ENCODE results near the gene FAM200C.
A peak's percentile ranks its signal among the peaks of the same experiment; 100 is the strongest.

The FAM200C gene

DNA sequence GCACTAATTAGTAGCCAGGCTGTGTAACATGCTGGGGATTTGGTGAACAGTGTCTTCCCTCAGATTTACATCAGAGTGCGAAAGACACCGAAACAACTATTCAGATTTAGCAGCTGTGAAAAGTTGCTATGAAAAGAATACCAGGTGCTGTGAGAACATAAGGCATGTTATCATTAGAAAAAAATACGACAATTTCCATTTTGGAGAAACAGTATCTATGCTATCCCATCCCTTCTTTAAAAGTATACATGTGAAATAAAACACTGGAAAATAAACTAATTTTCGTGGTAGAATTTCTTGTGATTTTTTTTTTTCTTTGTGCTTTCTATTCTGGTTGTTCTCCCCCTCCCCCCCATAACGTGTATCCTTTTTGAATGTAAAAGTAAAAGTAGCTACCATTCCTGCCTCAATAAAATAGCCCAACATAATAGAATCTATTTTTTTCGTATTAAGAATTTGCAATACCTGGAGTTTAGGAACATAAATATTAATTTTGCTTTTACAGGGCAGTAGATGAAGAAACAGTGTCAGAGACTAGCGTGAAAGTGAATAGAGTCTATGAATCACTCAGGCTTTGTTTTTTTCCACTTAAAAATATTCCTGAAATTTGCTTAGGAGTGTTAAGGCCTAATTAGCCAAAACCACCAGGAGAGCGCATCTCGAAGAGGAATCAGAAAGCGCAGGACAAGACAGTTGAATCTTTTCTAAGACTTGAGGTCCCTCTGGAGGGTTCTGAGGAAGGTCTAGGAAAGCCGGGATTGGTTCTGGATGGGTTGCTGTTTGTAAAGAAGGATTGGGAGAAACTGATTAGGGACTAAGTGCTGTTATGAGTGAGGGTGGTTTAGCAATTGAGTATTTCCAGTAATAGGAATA, 19.8 kb upstream of the FAM200C start:
- DNase-seq = no peak

DNA sequence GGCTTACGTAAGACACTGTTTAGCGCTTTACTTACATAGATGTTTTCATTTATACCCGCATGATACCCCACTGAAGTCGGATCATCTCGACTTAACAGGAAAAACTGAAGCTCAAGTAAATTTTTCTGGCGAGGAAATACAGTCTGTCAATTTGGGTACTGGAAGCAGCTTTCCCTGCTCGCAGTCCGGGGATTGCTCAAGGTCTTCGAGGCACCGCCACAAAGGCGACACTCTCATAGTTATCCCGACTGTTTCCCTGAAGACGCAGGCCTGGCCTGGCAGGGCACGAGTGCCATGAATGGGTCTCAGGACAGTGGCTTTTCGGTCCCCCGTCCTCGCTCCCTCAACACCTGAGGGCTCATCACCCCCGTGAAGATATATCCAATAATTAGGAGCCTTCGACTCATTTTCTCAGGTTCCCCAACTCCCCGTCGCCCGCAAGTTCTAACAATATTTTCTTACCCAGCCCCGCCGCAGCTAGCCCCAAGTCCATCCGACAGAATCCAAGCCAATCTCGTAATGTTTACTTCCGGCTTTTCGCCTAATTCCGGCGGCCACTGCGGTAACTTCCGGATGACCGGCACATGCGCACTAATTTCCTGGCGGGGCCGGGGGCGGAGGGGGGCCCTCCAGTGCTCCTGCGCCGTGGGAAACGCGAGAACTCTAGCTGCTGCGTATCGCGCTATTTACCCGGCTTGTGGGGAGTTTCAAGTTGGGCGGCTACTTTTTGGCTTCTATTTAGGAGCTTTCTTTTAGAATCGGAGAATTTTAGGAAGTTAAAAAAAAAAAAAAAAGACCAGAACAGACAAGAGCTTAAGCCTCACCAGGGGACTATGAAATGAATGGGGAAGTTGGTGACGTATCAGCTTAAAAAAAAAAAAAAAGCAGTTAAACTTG, 19.0 kb upstream of the FAM200C start, which contains the start of gene SLU7:
Gene SLU7, minus strand, starts transcription at position 521 of the 897 bp plus-strand sequence. CDS start 3,787 bp downstream, outside the sequence.
- DNase-seq = peak; percentile 94

DNA sequence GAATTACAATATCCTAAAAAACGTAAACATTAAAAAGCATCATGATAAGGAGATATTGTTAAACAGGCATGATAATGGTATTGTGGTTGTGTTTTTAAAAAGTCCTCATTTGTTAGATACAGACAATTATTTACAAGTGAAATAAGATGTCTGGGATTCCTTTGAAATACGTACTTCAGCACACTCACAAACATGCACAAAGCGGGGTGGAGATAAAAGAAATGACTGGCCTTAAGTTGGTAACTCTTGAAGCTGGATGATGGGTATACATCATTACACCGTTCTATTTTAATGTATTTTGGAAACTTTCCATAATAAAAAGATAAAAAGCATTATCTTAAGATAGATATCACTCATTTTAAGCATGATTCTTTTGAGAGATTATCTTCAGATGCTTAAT, 1.0 kb downstream of the FAM200C start:
- DNase-seq = no peak

DNA sequence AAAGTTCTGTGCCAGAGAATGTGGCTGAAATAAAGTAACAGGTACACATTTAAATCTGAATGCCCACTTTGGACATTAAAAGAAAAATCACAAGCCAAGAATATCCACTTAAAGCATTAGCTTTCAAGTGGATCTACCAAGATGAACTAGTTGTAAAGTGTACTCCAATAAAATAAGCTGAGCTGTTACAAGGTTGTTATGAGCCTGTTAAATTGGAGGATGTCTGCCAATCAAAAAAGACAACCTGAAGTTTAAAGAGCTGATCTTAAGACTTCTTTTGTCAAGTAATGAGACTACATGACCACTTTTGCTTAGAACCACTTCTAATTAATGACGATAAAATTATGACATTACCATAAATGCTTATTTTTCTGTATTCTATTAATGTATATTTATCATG, 2.4 kb downstream of the FAM200C start:
- DNase-seq = no peak

DNA sequence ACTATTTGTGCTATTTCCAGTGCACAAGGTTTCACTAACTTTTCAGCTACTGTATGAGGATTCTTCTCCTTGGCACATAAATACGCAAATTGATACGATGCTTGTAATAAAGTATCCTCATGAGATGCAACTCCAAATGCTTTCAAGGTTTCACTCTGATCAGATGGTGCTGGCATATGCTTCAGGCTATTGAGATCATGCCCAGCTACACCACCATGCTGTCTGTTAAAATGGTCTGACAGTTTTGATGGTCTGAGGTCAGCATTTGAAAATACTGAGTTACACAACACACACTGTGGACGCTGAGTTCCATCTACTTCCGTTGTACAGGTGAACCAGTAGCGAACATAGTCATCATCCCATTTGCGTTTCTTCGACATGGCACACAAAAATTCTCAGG, 4.7 kb downstream of the FAM200C start:
- DNase-seq = no peak

- peak in 1 of 2 donors; percentile 31 for DNase-seq
Observed at GRCh38 chr5:160390787-160391696, 8.8 kb downstream of the FAM200C start.

GRCh38 chr5:160387445-160387844, 12.4 kb downstream of the FAM200C start:
- DNase-seq = no peak

DNA sequence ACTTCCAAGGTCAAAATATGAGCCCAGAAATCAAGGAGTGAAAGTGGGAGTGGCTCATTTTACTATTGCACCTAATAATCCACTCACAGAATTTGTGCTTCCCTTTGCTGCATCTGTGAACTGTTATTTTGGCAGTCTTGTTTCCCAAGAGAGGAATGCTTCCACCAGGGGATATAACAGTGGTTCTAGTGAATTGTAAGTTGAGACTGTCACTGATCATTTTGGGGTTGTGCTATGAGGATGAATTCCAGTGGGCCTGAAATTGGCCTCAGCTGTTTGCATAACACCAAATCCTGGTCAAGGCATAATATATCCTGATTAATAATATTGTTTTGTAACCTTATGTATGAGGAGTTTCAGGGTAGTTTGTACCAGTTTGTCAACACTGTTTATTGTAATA, 14.4 kb downstream of the FAM200C start:
- DNase-seq = no peak

DNA sequence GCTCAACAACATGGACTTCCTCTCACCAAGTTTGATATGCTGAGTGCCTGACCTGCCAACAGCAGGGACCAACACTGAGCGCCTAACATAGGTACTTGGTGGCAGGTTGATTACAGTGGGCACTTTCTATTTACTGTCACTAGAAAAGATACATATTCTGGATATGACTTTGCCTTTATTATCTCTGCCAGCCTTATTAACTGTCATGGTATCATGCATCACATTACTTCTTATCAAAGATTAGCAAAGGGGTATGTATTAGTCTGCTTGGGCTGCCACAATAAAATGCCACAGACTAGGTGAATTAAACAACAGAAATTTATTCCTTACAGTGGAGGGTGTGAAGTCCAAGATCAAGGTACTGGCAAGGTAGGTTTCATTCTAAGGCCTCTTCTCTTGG, 15.2 kb downstream of the FAM200C start:
- DNase-seq = no peak

GRCh38 chr5:160382346-160382745, 17.5 kb downstream of the FAM200C start:
- DNase-seq = no peak

DNA sequence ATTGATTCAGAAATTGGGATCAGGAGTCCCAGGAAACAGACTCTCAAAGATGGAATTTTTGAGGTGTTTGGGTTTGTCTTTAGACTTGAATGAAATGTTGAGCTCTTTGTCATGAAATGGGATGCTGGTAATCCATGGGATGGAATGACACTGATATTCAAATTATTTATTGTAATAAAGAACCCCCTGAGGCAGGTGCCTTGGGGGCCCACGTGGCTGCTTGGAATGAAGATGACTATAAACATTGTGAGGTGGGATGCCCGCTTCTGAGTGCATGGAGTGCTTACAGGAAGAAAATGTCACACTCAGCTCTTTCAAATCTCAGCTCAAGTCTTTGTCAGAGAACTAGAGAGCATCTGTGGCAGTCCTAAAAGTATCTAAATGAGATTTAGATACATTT, 19.8 kb downstream of the FAM200C start:
- no peak for DNase-seq

GRCh38 chr5:160379511-160379910, 20.3 kb downstream of the FAM200C start:
- DNase-seq = no peak

DNA sequence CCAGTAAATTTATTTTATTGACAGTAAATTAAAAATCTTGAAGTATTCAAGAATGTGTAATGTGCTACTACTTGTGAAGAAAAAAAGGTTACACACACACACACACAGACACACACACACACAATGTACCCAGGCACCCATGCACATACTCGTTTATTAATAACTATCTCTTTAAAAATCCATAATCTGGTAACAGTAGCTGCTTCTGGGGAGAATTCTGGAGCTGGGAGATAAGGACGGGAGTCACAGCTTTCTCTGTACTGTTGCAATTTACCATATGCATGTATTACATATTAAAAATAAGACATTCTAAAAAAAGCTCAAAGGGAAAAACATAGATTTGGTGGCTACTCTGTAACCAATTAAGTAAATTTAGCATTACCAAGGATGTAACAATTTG, 21.5 kb downstream of the FAM200C start:
- DNase-seq = no peak

- no peak for DNase-seq
Observed at GRCh38 chr5:160377651-160378050, 22.2 kb downstream of the FAM200C start.

DNA sequence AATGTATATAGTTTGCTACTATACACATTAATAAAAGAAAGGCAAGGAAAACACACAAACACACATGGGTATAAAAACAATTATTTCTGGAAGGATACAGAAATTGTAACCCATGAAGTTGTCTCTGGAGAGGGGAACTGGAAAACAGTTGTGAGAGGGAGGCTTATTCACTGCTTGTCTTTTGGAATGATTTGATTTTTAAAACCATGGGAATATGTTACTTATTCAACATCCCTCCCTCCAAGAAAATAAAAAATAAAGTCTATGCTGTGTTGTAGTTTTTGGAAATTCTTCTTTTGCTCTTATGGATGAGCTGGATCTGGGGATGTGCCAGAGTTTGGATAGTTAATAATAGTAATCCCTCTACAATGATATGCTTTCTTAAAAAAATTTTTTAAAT, 23.4 kb downstream of the FAM200C start:
- DNase-seq = no peak

- no peak for DNase-seq
Observed at GRCh38 chr5:160375701-160376100, 24.2 kb downstream of the FAM200C start.

- DNase-seq = no peak
Observed at GRCh38 chr5:160375166-160375565, 24.7 kb downstream of the FAM200C start.

DNA sequence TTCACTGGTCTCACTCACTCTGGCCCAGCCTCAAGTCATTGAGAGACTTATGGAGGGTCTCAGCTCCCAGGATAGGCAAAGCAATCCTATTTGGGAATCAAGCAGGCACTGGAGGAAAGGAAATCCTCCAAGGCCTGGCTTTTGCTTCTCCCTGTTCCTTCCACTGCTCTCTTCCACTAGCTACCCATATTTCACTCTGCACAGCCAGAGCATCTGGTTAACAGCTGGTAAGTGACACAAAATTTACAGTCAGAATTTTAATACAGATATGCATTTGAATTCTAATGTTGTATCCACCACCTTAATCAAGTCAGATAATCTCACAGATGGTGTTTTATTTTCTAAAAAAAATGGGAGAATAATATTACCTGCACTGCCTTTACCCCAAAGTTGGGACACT, 28.6 kb downstream of the FAM200C start:
- DNase-seq = no peak

GRCh38 chr5:160370713-160371034, 29.2 kb downstream of the FAM200C start:
- DNase-seq = no peak

GRCh38 chr5:160369990-160370712, 29.7 kb downstream of the FAM200C start, which contains the start of gene C1QTNF2:
TSS of gene C1QTNF2 (minus strand) at chr5:160370626. CDS start at chr5:160355011, 15,615 bp downstream.
- no peak for DNase-seq

DNA sequence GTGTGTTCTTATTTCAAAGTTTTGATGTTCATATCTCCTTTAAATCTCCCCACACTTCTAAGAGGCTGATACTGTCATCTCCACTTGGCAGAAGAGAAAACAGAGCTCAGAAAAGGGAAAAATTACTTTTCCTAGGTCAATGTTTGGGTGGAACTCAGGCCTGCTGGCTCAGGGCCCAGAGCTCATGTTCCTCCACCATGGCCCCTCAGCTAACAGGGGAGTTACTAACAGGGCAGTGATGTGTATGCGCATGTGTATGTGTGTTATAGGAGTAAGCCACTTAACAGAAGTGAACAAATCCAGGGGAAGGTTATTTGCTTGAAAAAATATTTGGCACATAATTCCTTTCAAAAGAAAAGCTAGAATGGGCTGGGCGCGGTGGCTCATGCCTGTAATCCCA, 32.0 kb downstream of the FAM200C start:
- no peak for DNase-seq

DNA sequence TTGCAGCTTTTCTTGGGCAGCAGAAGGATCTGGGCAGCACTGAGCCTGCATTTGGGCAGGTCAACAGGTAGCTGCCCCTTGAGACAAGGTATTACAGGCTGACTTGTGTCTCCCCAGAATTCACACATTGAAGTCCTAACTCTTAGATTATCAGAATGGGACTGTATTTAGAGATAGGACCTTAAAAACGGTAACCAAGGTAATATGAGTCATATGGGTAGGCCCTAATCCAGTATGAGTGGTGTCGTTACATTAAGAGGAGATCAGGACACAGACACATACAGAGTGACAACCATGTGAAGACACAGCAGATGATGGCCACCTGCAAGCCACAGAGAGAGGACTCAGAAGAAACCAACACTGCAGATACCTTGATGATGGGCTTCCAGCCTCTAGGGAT, 32.6 kb downstream of the FAM200C start:
- DNase-seq = no peak
